Activated CD4-positive, alpha-beta T cell treated with anti-CD3 and anti-CD28 coated beads for 48 hours (primary cell): ENCODE results near the gene KIF16B.
"Not testable (repeated sequence)": the region's sequence is repeated elsewhere in the genome, so short reads cannot be mapped to it uniquely, and the experiment has no call there.

Source experiments
- DNase-seq: peaks from one replicate; pipeline ENCODE4 v3.0.0-alpha.2; 2020

The KIF16B gene

DNA sequence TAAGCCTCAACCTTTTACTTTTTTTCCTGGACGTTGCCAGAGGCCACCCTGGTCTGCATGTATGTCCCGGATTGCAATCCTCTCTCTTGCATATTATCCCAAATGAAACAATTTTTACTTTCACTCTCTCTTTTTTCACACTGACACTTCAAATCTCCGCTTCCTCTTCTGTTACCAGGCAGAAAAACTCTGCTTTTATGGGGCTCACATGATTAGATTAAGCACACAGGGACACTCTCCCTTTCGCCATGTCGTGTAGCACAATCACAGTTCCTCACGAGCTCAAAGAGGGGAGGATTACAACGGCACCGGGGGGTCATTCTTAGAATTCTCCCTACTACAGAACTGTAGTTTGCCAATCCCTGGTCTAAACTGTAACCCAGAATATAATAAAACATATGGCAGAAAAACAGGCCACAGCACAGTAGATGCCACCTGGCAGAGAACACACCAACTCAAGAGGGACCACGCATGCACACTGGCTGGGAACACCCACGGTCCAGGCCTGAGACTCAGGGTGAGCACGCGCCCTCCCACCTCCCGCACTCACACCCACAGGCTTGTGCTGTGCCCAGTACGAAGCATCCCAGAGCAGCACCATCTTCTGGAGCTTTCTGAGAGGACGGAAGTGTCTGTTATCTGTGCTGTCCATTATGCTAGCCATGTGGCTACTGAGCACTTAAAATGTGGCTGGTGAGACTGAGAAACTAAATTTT lies 288.7 kb downstream of the KIF16B start:
- DNase-seq: no peak

- DNase-seq: no peak
These were observed 289.3 kb downstream of the KIF16B start for GRCh38 chr20:16283978-16284377.

DNA sequence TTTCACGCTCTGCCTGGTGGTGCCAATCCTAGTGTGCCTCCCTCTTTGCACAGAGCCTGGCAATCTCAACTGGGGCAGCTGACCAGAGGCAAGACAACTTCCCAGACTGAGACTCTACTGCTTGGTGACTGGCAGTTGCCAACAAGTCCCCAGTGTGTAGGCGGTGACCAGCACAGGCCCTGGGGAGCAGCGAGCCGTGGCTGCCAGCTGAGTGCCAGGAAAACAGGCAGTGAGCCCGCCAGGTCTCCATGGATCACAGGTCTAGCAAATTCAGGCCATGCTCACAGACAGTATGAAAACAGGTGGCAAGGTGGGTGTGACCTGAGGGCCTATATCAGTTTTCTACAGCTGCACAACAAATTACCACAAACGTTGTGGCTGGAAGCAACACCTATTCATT lies 289.9 kb downstream of the KIF16B start:
- no peak for DNase-seq

- DNase-seq: no peak
These were observed 293.0 kb downstream of the KIF16B start for GRCh38 chr20:16280219-16280618.

- no peak for DNase-seq
These were observed 293.9 kb downstream of the KIF16B start for GRCh38 chr20:16279320-16279719.

- no peak for DNase-seq
These were observed 299.3 kb downstream of the KIF16B start for GRCh38 chr20:16273812-16274555.

DNA sequence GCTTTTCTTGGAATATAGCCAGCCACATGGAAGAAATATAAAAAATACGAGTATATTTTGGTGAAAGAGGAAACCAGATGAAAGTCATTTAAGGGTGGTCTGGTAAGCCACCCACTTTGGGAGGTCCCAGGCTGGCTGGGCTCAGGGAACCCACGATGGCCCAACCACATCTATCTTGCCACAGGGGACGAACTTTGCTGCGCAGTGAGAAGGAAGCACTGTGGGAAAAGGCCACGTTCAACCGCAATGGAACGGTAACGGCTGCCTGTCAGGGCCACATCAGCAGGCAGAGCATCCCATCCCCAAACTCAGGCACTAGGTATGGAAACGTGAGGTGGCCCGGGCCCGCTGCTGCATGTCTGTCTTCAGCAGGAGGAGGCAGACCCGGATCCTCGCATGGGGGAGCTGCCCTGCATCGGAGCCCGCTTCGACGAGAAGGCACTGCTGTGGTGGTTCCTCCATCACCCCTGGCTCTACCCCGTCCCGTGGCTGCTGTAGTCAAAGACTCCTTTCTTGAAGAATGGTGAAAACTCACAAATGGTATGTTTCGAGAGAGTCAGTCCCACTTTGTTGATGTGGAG lies 300.4 kb downstream of the KIF16B start:
- DNase-seq: no peak

- DNase-seq: no peak
These were observed 301.8 kb downstream of the KIF16B start for GRCh38 chr20:16271450-16271849.

DNA sequence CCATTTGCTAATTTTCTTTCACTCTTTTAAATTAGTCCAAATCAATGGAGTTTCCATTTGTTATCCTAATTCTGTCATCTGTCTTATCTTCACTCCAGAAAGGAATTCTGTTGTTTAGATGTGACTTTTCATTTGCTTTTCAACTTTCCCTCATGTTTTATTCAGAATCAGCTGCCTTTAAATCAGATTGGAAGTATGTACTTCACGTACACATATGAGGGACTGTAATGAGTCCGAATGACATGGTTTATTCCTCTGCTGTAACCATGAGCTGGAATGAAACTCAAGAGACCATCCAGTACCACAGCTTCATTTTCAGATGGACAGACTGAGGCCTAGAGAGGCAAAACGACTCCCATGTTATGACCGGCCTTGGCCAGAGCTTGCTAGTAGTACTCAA lies 302.3 kb downstream of the KIF16B start:
- DNase-seq: no peak

DNA sequence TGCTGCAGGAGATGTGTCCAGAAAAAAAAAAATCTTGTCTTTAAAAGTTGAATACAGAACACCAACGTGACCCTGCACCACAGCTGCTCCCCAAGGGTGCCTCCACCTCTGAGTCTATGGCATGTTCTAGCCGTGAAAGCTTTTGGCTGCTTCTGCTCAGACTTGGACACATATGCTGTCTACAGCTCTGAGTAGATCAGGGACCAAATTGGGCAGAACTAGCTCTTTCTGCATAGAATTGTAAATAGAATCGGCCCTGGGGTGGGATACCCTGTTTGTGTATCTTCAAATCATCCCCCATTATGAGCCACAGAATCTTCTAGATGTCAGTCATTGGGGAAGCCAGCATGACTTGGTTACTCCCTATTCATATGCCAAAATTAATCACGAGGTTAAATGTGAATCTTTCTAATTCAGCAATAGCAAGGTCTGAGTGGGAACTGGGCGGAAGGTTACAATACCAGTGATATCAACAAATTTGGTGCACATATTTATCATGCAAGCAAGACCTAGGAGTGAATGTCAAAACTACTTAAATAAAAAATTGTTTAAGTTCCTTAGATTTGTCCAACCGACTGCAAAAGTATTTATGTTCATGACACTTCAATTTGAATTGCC lies 302.8 kb downstream of the KIF16B start:
- DNase-seq: no peak

DNA sequence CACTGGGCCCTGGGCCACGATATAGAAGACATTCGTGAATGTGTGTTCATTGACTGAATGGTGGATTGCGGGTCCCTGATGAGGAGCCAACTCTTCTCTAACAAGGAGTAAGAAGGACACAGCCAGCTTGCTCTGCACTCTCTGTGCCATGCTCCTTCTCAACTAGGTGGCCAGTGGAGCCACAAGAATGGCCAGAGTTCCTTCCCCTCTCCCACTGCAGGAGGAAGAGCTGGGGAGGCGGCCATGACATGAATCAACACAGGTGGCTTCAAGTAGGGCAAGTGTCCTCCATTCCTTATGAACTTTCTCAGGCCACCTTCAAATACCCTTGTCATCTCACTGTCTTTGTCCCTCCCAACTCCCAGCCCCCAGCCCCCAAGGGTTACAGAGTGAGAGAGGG lies 305.7 kb downstream of the KIF16B start:
- no peak for DNase-seq

DNA sequence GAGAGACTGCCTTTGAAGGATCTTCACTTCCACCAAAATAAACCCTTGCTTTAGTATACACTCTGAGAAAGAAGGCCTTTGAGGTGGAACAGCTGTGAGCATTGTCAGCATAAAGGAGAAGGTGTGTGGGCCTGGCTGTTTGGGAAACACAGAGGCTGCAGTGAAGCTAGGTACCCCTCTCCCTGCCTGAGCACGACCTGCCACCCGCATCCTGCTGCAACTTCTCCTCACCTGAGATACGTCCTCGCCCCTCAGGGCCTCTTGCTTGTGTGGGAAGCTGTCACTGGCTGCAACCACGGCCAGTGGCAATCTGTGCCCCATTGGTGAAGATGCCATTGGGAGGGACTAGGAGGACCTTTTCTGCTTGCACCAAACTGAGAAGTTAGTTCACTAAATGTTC lies 307.9 kb downstream of the KIF16B start:
- DNase-seq: no peak

- DNase-seq: no peak
These were observed 309.7 kb downstream of the KIF16B start for GRCh38 chr20:16263582-16263981.

- DNase-seq: no peak
These were observed 310.7 kb downstream of the KIF16B start for GRCh38 chr20:16262594-16262993.

DNA sequence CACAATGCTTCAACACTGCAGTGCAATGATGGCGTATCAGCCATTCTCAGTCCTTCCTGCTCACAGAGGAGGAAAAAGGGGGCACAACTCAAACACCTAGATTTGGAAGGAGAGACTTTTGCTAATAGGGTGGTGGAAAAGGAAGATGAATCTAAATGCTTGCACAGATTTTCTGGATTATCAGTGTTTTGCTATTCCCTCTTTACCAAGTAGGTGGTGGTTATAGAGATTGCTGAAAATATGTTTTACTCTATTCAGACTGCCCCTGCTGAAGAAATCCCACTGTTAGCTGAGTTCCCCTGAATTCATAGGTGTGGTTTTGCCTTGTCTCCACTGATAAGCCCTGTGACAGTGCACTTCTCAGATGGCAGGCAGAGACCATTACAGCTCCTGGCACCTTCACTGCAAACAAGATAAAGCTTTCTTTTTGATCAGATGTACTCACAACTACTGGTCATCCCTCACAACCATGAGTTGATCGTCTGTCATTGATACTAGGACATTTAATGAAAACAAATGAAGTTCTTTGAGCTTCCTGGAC lies 311.4 kb downstream of the KIF16B start:
- DNase-seq: no peak

DNA sequence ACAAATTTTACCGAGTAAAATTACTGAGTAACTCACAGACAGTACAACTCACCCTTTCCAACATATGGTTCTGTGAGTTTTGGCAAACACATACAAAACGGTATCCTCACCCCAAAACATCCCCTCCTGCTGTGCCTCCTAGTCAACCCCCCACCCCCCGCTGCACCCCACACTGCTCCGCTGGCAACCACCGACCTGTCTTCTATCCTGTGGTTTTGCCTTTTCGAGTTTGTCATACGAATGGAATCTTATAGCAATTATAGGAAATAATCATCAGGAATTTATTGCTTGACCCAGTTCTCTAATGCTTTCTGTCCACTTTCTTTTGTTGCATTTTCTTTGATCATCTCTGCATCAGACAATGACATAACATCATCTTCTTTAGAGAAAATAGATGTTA lies 312.3 kb downstream of the KIF16B start:
- no peak for DNase-seq

GRCh38 chr20:16260133-16260532 lies 313.1 kb downstream of the KIF16B start:
- not testable (repeated sequence) for DNase-seq

GRCh38 chr20:16258766-16259165 lies 314.5 kb downstream of the KIF16B start:
- DNase-seq: no peak

DNA sequence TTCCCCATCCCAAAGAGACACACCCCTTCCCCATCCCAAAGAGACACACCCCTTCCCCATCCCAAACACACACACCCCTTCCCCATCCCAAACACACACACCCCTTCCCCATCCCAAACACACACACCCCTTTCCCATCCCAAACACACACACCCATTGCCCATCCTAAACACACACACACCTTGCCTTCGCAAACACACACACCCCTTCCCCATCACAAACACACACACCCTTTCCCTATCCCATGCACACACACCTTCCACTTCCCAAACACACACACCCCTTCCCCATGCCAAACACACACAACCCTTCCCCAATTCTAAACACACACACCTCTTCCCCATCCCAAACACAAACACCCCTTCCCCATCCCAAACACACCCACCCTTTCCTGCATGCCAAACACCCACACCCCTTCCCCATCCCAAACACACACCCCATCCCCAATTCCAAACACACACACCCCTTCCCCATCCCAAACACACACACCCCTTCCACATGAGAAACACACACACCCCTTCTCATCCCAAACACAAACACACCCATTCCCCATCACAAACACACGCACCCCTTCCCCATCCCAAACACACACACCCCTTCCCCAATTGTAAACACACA lies 315.3 kb downstream of the KIF16B start:
- DNase-seq: no peak

DNA sequence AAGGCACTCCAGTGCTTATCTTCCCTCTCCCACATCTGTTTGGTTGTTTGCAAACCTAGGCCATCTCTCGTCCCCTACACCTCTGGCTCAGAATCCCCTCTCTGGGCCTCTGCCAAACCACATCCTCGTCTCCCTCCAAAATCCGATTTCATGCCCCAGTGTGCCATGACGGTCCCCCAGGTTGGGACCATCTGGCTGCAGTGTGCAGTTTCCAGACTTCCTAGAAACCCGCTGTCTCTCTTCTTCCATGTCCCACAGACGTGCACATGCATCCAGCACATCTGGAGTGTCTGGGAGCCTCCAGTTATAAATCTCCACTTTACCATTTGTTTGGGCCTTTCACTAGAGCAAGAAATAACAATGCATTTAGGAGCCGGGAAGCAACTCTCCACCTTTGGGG lies 316.2 kb downstream of the KIF16B start:
- no peak for DNase-seq

GRCh38 chr20:16246870-16247269 lies 326.4 kb downstream of the KIF16B start:
- no peak for DNase-seq

DNA sequence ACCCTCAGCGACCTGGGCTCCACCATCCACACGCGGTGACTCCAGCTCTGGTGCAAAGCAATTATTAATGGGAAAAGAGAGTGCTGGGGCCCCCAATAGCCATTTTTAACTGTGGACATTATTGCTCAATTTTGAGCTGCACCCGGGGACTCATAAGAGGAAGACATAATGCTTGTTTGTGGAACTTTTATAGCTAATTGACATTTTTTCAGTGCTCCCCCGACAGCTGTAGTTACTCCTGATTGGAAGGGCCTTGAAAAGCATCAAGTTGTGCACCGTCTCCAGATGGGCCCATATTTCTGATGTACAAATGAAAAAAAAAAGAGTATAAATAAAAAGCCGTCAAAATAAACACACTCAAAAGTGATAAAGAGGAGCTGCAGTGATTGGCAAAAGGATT lies 327.0 kb downstream of the KIF16B start:
- DNase-seq: no peak

GRCh38 chr20:16245879-16246278 lies 327.4 kb downstream of the KIF16B start:
- DNase-seq: no peak
